Glomerular visceral epithelial cell (primary cell): ENCODE measurements around the gene ARHGEF4.
"Not testable (repeated sequence)": the region's sequence is repeated elsewhere in the genome, so short reads cannot be mapped to it uniquely, and the experiment has no call there.

ENCODE experiments used
- DNase-seq: peaks from one replicate; pipeline ENCODE4 v3.0.0-alpha.2; 2016; ENCODE audit errors: extremely low spot score

Gene ARHGEF4

GRCh38 chr2:130883496-130883895, 46.8 kb downstream of the ARHGEF4 start:
- DNase-seq, result no peak

GRCh38 chr2:130884013-130884412, 47.3 kb downstream of the ARHGEF4 start:
- DNase-seq, result no peak

GRCh38 chr2:130884503-130884902, 47.8 kb downstream of the ARHGEF4 start:
- DNase-seq, result no peak

GRCh38 chr2:130887643-130888042, 50.9 kb downstream of the ARHGEF4 start:
- DNase-seq, result no peak

- no peak for DNase-seq
Measured at GRCh38 chr2:130890941-130891669, 54.4 kb downstream of the ARHGEF4 start.

GRCh38 chr2:130891966-130892365, 55.3 kb downstream of the ARHGEF4 start:
- DNase-seq, result no peak

GRCh38 chr2:130892793-130893785, 56.4 kb downstream of the ARHGEF4 start:
- no peak for DNase-seq

GRCh38 chr2:130894326-130894942, 57.7 kb downstream of the ARHGEF4 start:
- no peak for DNase-seq

GRCh38 chr2:130896813-130897212, 60.1 kb downstream of the ARHGEF4 start:
- DNase-seq, result no peak

- DNase-seq, result no peak
Measured at GRCh38 chr2:130898553-130898952, 61.8 kb downstream of the ARHGEF4 start.

GRCh38 chr2:130899306-130899705, 62.6 kb downstream of the ARHGEF4 start:
- DNase-seq, result no peak

GRCh38 chr2:130901061-130901460, 64.3 kb downstream of the ARHGEF4 start:
- no peak for DNase-seq

GRCh38 chr2:130901626-130902025, 64.9 kb downstream of the ARHGEF4 start:
- DNase-seq, result not testable (repeated sequence)

GRCh38 chr2:130908832-130909231, 72.1 kb downstream of the ARHGEF4 start:
- DNase-seq, result no peak

- no peak for DNase-seq
Measured at GRCh38 chr2:130910931-130911330, 74.2 kb downstream of the ARHGEF4 start.

- no peak for DNase-seq
Measured at GRCh38 chr2:130911482-130911881, 74.8 kb downstream of the ARHGEF4 start.

- no peak for DNase-seq
Measured at GRCh38 chr2:130911996-130912395, 75.3 kb downstream of the ARHGEF4 start.

- no peak for DNase-seq
Measured at GRCh38 chr2:130912471-130912870, 75.8 kb downstream of the ARHGEF4 start.

GRCh38 chr2:130913891-130914290, 77.2 kb downstream of the ARHGEF4 start:
- DNase-seq, result no peak

GRCh38 chr2:130915149-130915548, 78.4 kb downstream of the ARHGEF4 start:
- no peak for DNase-seq

- no peak for DNase-seq
Measured at GRCh38 chr2:130915595-130916437, 79.1 kb downstream of the ARHGEF4 start.

- no peak for DNase-seq
Measured at GRCh38 chr2:130916438-130916705, 79.7 kb downstream of the ARHGEF4 start.
